Stomach (tissue), 4 donors: ENCODE results near the gene CRACR2B.

Source experiments
- EP300 ChIP-seq: sonication (generic); formaldehyde crosslinking; IDR thresholded peaks from one replicate; pipeline ENCODE4 v1.6.1; 2017; ENCODE audit warnings: antibody characterized with exemption
- POLR2A ChIP-seq, 4 donors: fragments of 450-650 bp; IDR thresholded peaks; one replicate each; pipeline ENCODE4 v1.6.1; 2016; ENCODE audit warnings: antibody characterized with exemption in 4 of 4, control low read depth in 2 of 4, mild to moderate bottlenecking in 1 of 4, moderate library complexity in 1 of 4
- POLR2AphosphoS5 ChIP-seq, 3 donors: sonication (generic); formaldehyde crosslinking; IDR thresholded peaks; one replicate each; pipeline ENCODE4 v1.6.1; 2016; ENCODE audit warnings: antibody characterized with exemption in 3 of 3
- TF ChIP-seq, protein P1 (sequence below), 7 experiments: fragments of 450-650 bp in 4 of 7; fragments of 200-600 bp in 3 of 7; sonication (generic) in 3 of 7; IDR thresholded peaks; one replicate each; pipeline ENCODE4 v1.5.1; 2016 to 2019; ENCODE audit warnings: antibody characterized with exemption in 7 of 7, control low read depth in 2 of 7, mild to moderate bottlenecking in 1 of 7

DNA sequence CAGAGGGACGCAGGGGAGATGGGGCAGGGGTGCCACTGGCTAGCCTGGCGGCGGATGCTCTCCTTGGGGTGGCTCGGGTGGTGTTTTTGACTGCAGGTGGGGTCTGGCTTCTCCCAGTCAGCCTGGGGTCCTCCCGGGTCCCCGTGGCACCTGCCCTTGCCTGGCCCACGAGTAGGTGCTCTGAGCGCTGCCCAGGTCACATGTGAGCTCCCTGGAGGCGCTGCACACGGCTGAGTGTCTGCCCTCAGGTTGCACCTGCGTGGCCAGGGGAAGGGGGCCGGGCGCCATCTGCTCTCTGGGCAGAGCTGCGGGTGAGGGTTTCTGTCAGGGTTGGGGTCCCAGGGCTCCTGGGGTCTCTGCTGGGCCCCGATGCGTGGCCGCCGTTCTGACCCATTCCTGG, 20.2 kb downstream of the CRACR2B start:
- TF ChIP-seq, protein P1, sequence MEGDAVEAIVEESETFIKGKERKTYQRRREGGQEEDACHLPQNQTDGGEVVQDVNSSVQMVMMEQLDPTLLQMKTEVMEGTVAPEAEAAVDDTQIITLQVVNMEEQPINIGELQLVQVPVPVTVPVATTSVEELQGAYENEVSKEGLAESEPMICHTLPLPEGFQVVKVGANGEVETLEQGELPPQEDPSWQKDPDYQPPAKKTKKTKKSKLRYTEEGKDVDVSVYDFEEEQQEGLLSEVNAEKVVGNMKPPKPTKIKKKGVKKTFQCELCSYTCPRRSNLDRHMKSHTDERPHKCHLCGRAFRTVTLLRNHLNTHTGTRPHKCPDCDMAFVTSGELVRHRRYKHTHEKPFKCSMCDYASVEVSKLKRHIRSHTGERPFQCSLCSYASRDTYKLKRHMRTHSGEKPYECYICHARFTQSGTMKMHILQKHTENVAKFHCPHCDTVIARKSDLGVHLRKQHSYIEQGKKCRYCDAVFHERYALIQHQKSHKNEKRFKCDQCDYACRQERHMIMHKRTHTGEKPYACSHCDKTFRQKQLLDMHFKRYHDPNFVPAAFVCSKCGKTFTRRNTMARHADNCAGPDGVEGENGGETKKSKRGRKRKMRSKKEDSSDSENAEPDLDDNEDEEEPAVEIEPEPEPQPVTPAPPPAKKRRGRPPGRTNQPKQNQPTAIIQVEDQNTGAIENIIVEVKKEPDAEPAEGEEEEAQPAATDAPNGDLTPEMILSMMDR (IDR thresholded peaks at IDR 0.05): no peak
- TF ChIP-seq POLR2AphosphoS5 (IDR thresholded peaks at IDR 0.05) (no peak), EP300 (no peak), POLR2A (IDR thresholded peaks at IDR 0.05) (no peak)
